ENCODE data around the gene PBX1.

The PBX1 gene

GRCh38 chr1:164713456-164714207 is 154.6 kb downstream of the PBX1 start:
- Mint-ChIP-seq H3K36me3 (no peaks in the 10 kb centered on the region), H3K27me3 (peaks cover 6% of the 10 kb centered on the region), H3K4me3 (no peak overlapping the region), H3K27ac (no peak overlapping the region), H3K9me3 (no peaks in the 10 kb centered on the region), H3K4me1 (no peaks in the 10 kb centered on the region)

DNA sequence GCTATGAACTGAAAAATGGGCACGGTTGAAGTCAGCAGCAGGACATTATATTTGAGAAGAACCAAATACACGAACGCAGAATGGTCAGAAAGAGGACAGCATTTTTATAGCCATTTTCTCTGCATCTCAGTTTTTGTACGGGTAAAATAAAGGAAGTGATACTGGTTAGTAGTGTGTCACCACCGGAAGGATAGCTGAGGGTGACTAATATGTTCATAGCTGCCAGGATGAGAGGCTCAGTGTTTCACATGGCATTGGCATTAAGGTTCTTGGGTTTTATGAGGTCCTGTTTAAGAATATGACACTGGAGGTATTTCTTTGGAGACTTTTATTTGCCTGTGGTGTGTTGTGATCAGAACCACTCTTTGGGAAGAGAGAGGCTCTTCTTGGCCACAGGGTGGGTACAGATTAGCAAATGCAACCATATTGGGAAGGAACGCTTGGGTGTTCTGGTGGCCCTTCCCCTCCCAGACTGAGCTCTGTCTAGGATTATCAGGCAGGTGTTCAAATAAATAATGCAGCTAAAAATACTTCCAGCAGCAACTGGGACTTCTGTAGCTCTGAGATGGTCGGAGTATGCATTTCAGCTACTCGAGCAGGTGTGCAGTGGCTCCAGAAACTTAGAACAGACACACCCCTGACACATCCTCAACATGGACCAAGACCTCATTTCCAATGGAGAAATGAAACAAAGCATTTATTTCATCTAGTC is 158.2 kb downstream of the PBX1 start:
- no peaks in the 10 kb centered on the region for H3K36me3 Mint-ChIP-seq
- no peak overlapping the region for H3K4me3 Mint-ChIP-seq

DNA sequence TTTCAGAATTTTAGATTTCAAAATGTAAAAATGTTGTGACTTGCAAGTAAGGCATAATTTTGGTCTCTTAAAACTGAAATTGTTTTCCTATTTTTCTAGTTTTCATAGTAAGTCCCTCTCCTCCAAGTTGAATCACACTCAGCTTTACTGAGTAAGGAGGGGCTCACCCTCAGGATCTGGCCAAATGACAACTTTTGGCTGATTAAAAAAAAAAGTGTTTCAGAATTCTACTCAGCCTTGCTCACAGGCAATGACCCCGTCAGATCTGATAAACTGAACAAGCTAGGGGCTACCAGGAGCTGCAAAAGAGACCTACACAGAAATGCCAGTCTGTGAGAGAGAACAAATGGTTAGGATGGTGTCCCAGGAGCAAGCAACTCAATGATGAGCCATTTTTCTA is 159.8 kb downstream of the PBX1 start:
- H3K4me1 Mint-ChIP-seq = no peaks in the 10 kb centered on the region
- no peak overlapping the region for H3K4me3 Mint-ChIP-seq

More for the DNA sequence above, 158.2 kb downstream of the PBX1 start:
- no peaks in the 10 kb centered on the region for H3K27me3 Mint-ChIP-seq
- H3K9me3 Mint-ChIP-seq = no peaks in the 10 kb centered on the region
- H3K4me1 Mint-ChIP-seq = no peaks in the 10 kb centered on the region
- H3K27ac Mint-ChIP-seq = no peak overlapping the region

DNA sequence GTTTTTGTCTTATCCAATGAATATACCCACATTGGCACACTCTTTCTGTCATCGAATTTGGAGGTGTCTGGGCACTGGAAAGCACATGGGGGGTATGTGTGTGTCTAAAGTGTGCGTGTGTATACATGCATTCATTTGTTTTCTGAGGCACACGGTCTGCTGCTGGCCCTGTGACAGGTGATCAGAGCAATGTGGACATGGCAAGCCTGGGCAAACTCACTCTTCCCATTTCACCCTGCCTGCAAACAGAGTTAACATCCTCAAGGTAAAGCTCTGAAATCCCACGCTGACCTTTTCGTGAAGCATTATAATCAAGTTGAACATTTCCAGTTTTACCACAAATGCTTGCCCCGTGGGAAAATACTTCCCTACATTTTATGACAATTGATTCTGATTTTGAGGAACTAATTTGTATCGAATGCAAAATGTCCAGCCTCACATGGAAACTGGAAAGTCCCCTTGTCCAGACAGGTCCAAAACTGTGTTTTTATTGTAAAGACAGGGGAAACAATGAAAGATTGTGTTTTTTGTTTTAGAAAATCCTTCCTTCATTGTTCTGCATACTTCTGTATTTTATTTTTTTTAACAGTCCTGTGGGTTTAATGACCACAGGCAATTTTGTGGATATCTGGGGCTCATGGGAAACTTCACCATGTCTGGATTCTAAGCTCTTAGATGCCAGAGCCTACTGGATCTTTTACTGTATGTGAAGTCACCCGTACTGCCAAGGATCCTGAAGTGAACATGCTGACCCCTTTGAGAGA is 160.9 kb downstream of the PBX1 start:
- H3K4me1 Mint-ChIP-seq = no peaks in the 10 kb centered on the region
- H3K27me3 Mint-ChIP-seq = peaks cover 2% of the 10 kb centered on the region
- H3K27ac Mint-ChIP-seq = no peak overlapping the region
- H3K9me3 Mint-ChIP-seq = no peaks in the 10 kb centered on the region
- H3K36me3 Mint-ChIP-seq = no peaks in the 10 kb centered on the region
- H3K4me3 Mint-ChIP-seq = no peak overlapping the region

More for the DNA sequence above, 159.8 kb downstream of the PBX1 start:
- Mint-ChIP-seq H3K9me3 (no peaks in the 10 kb centered on the region), H3K27ac (no peak overlapping the region), H3K36me3 (no peaks in the 10 kb centered on the region), H3K27me3 (peaks cover 2% of the 10 kb centered on the region)

- H3K9me3 Mint-ChIP-seq = no peaks in the 10 kb centered on the region
- no peak overlapping the region for H3K4me3 Mint-ChIP-seq
- no peaks in the 10 kb centered on the region for H3K36me3 Mint-ChIP-seq
- no peak overlapping the region for H3K27ac Mint-ChIP-seq
- no peaks in the 10 kb centered on the region for H3K4me1 Mint-ChIP-seq
- peaks cover 2% of the 10 kb centered on the region for H3K27me3 Mint-ChIP-seq
Measured at GRCh38 chr1:164720440-164721227, 161.7 kb downstream of the PBX1 start.

GRCh38 chr1:164721228-164721496 is 162.2 kb downstream of the PBX1 start:
- Mint-ChIP-seq H3K36me3 (no peaks in the 10 kb centered on the region), H3K27me3 (peaks cover 2% of the 10 kb centered on the region), H3K4me1 (no peaks in the 10 kb centered on the region), H3K4me3 (no peak overlapping the region), H3K27ac (no peak overlapping the region), H3K9me3 (no peaks in the 10 kb centered on the region)

GRCh38 chr1:164723296-164723798 is 164.4 kb downstream of the PBX1 start:
- H3K4me1 Mint-ChIP-seq = no peaks in the 10 kb centered on the region
- no peak overlapping the region for H3K27ac Mint-ChIP-seq
- no peaks in the 10 kb centered on the region for H3K36me3 Mint-ChIP-seq
- H3K27me3 Mint-ChIP-seq = peaks cover 2% of the 10 kb centered on the region
- no peak overlapping the region for H3K4me3 Mint-ChIP-seq
- H3K9me3 Mint-ChIP-seq = peaks cover 4% of the 10 kb centered on the region

DNA sequence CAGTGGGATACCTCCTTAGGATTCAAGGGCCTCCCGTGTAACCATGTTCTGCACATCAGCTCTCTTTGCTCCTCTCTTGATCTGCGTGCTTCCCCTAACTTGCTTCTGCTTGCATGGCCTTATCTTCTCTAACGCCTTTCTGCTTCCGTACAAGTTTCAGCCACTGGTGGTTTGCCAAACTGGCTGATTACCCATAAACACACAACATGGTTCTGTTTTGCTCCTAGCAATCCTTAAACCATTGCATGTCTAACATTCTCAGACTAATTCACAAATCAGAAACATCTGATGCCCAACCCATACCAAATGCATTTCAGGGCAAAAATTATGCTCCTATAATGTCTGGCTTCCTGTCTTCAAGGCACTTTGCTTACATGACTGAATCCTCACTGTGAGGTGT is 166.4 kb downstream of the PBX1 start:
- H3K27me3 Mint-ChIP-seq = peaks cover 2% of the 10 kb centered on the region

DNA sequence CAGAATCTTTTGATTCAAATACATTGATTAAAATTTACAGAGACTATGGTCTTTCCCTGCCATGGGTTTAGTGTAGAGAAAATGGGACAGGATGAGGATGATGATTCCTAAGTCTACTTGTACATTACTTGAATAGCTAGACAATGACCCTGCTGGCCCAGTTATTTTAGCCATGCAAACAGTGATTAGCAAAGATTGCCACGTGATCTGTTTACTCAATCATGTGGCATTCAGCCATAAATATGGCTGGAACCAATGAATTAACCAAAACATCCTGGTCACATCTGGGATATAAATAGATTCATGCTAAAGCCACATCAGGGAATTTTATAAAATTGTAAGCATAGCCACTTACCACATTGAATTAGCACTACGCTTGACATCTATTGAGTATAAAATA is 167.3 kb downstream of the PBX1 start:
- no peak overlapping the region for H3K27ac Mint-ChIP-seq
- H3K4me1 Mint-ChIP-seq = no peaks in the 10 kb centered on the region
- H3K27me3 Mint-ChIP-seq = peaks cover 2% of the 10 kb centered on the region
- no peak overlapping the region for H3K4me3 Mint-ChIP-seq
- H3K36me3 Mint-ChIP-seq = no peaks in the 10 kb centered on the region
- H3K9me3 Mint-ChIP-seq = peaks cover 4% of the 10 kb centered on the region

More for the DNA sequence above, 166.4 kb downstream of the PBX1 start:
- Mint-ChIP-seq H3K36me3 (no peaks in the 10 kb centered on the region), H3K9me3 (peaks cover 4% of the 10 kb centered on the region), H3K4me3 (no peak overlapping the region), H3K27ac (no peak overlapping the region), H3K4me1 (no peaks in the 10 kb centered on the region)

DNA sequence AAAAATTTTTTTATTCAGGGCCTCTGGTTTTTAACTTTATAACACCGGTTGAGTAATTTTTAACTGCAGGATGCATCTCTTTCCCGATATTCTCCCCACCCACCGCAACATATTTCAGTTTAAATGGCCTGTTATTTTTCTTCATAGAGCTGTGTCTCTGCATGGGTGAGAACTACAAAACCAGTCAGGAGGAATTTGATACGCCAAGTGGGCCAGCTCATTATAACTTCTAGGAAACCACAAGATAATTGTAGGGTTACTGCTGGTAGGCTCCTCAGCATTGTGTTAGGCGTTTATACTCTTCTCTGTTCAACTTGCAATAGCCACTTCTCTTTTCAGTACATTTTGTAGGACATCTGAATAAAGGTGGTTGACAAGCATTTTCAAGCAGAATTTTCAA is 169.7 kb downstream of the PBX1 start:
- Mint-ChIP-seq H3K9me3 (peaks cover 9% of the 10 kb centered on the region), H3K4me1 (no peaks in the 10 kb centered on the region), H3K36me3 (no peaks in the 10 kb centered on the region), H3K4me3 (no peak overlapping the region), H3K27me3 (no peaks in the 10 kb centered on the region), H3K27ac (no peak overlapping the region)

DNA sequence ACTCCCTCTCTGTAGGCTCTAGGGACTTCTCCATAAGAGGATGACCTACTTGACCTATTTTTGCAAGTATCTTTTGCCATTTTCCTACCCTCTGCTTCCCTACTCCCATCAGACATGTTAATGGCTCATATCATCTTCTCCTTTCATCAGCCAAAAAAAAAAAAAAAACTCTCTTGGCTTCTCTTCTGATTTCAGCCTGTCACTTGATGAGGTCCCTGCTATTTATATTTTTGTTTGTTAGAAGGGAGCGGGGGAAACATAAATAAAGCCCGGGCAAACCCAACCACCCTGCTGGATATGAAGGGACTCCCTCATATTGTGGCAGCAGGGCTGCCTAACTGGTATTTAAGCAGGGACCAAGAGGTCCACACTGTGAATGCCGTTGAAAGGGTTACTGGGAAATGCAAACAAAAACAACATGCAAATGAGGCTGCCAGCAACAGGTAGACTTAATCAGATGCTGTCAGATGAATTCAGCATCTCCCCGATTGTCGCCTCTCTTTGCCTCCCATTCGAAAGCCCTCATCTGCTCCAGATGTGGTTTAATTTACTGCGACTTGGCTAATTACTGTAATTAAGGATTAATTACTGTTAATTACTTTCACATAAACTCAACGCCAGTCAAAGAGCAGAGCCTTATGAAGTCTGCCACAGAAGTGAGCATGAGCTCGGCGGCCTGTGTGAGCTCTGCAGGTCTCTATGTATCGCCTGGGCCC is 172.3 kb downstream of the PBX1 start:
- Mint-ChIP-seq H3K27me3 (peaks cover 1% of the 10 kb centered on the region), H3K4me1 (no peaks in the 10 kb centered on the region), H3K36me3 (no peaks in the 10 kb centered on the region), H3K9me3 (peaks cover 9% of the 10 kb centered on the region), H3K27ac (no peak overlapping the region), H3K4me3 (no peak overlapping the region)

- Mint-ChIP-seq H3K36me3 (no peaks in the 10 kb centered on the region), H3K9me3 (peaks cover 5% of the 10 kb centered on the region), H3K4me1 (no peaks in the 10 kb centered on the region), H3K4me3 (no peak overlapping the region), H3K27ac (no peak overlapping the region), H3K27me3 (peaks cover 1% of the 10 kb centered on the region)
Measured at GRCh38 chr1:164733070-164733469, 174.1 kb downstream of the PBX1 start.

GRCh38 chr1:164733734-164734133 is 174.8 kb downstream of the PBX1 start:
- no peak overlapping the region for H3K4me3 Mint-ChIP-seq
- peaks cover 5% of the 10 kb centered on the region for H3K9me3 Mint-ChIP-seq
- no peaks in the 10 kb centered on the region for H3K4me1 Mint-ChIP-seq
- no peaks in the 10 kb centered on the region for H3K36me3 Mint-ChIP-seq
- peaks cover 1% of the 10 kb centered on the region for H3K27me3 Mint-ChIP-seq
- H3K27ac Mint-ChIP-seq = no peak overlapping the region

DNA sequence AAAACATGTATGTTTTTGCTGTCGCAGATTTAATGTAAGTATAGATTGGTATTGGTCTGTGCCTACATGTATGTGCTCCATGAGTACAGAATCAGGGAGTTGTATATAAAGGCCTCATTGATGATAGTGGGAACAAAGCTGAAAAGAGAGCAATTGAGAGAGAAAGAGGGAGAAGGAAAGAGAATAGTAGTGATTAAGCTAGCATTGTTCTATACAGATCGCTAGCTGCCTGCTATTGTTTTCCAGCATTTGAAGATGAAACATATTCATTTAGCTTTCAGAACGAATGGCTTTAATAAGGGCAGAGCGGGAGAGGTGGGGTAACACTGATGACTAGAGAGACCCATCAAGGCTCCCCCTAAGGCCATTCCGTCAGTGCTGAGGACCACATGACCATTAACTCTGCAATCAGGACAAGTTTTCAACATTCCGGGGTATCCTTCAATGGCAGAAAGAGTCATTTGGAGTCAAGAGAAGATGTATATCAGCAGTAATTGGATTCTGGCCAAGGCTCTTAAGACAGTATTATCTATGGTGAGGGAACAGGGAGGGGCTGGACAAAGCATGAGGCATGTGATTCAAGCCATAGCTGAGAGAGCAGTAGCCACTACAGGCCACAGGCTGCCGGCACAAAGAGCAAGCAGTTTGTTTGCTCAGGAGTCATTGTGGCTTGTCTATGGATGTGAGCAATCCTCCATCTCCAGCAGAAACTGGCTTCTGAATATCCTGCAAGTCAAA is 176.5 kb downstream of the PBX1 start:
- Mint-ChIP-seq H3K4me3 (no peak overlapping the region), H3K9me3 (peaks cover 5% of the 10 kb centered on the region), H3K36me3 (no peaks in the 10 kb centered on the region), H3K27ac (no peak overlapping the region), H3K4me1 (no peaks in the 10 kb centered on the region), H3K27me3 (peaks cover 1% of the 10 kb centered on the region)
